Measurements from ENCODE around the gene STUB1. TPM values are rescaled to one million over a fixed set of nuclear protein-coding genes. Genes with fewer than 3 reads are reported as not detected.

STUB1 gene
- total and polyA plus RNA-seq, 2 donors (not counting 3 experiments of a cell fraction or from before 2014, with no cell fraction given) = 107 to 147 TPM

DNA sequence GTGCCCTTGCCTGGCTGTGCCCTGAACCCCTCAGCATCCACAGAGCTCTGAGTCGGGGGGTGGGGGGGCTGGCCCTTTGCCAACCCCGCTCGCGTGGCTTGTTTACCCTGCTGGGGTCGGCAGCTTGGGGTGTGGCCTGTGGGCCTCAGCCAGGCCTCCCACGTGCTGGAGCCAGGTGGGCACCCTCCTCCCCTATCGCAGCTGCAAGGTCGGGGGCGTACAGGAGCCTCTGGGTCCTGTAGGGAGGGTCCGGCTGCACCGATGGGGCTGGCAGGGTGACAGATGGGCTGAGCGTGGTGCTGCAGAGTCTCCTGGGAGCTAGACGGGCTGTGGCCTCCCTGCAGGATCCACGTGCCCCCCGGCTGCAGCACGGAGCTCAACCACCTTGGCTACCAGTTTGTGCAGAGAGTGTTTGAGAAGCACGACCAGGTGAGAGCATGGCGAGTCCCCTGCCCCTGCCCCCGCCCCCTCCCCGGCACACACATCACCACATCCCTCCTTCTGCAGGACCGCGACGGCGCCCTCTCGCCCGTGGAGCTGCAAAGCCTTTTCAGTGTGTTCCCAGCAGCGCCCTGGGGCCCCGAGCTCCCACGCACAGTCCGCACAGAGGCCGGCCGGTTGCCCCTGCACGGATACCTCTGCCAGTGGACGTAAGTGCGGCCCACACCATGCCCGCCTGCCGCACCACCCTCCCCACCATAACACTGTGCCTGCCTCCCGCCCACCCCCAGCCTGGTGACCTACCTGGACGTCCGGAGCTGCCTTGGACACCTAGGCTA, 8.7 kb upstream of the STUB1 start:
- Histone ChIP-seq H3K9ac (replicated peaks; ENCODE audit: extremely low read depth, insufficient read depth, low read length) (no peak overlapping the region), H3K9me3 (replicated peaks; ENCODE audit: control insufficient read depth, insufficient read depth, low read length) (no peaks in the 10 kb centered on the region), H4K20me1 (replicated peaks; ENCODE audit: control insufficient read depth, extremely low read depth, insufficient read depth, low read length) (no peaks in the 10 kb centered on the region), H3K9me1 (replicated peaks; ENCODE audit: control insufficient read depth, extremely low read depth, insufficient read depth, low read length) (no peaks in the 10 kb centered on the region), H3K27ac (ENCODE audit: insufficient read depth, low read depth, low read length) (no peak overlapping the region), H2AFZ (ENCODE audit: low read depth, low read length) (no peak overlapping the region), H3K4me3 (replicated peaks in 1 of 3; ENCODE audit: insufficient read depth in 1 of 3, low read depth in 1 of 3, low read length in 3 of 3) (no peak overlapping the region), H3K27me3 (ENCODE audit: control insufficient read depth in 2 of 2, insufficient read depth in 2 of 2, low read length in 2 of 2) (no peaks in the 10 kb centered on the region), H3K4me1 (ENCODE audit: control insufficient read depth, extremely low read depth, insufficient read depth, low read length) (no peaks in the 10 kb centered on the region), H3K36me3 (ENCODE audit: control insufficient read depth in 2 of 2, extremely low read depth in 1 of 2, insufficient read depth in 2 of 2, low read length in 2 of 2) (peaks cover 5 to 35% of the 10 kb centered on the region in 2 experiments), H3K79me2 (ENCODE audit: control insufficient read depth, insufficient read depth, low read length) (peaks cover 18% of the 10 kb centered on the region), H3K4me2 (ENCODE audit: insufficient read depth, low read length) (no peak overlapping the region)
- dilution Hi-C loops (cut with MboI; ENCODE audit: extremely low pct_ligation_motif_present, low sequenced_read_pairs) (no loop called here), intact Hi-C loops (cut with micrococcal nuclease) (no loop called here)
- POLR2A ChIA-PET = no interaction called here
- TF ChIP-seq, protein P1, sequence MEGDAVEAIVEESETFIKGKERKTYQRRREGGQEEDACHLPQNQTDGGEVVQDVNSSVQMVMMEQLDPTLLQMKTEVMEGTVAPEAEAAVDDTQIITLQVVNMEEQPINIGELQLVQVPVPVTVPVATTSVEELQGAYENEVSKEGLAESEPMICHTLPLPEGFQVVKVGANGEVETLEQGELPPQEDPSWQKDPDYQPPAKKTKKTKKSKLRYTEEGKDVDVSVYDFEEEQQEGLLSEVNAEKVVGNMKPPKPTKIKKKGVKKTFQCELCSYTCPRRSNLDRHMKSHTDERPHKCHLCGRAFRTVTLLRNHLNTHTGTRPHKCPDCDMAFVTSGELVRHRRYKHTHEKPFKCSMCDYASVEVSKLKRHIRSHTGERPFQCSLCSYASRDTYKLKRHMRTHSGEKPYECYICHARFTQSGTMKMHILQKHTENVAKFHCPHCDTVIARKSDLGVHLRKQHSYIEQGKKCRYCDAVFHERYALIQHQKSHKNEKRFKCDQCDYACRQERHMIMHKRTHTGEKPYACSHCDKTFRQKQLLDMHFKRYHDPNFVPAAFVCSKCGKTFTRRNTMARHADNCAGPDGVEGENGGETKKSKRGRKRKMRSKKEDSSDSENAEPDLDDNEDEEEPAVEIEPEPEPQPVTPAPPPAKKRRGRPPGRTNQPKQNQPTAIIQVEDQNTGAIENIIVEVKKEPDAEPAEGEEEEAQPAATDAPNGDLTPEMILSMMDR (IDR thresholded peaks at IDR 0.05; ENCODE audit: extremely low read depth in 1 of 2, insufficient read depth in 1 of 2, low read depth in 1 of 2, low read length in 2 of 2) = no peak
- TF ChIP-seq POLR2AphosphoS5 (IDR thresholded peaks at IDR 0.05; ENCODE audit: insufficient read depth, low read depth, low read length) (no peak), POLR2A (IDR thresholded peaks at IDR 0.05; ENCODE audit: low read depth, low read length) (no peak), EZH2 (IDR thresholded peaks at IDR 0.05; ENCODE audit: borderline replicate concordance, low read depth, low read length, severe bottlenecking) (no peak), FOS (IDR thresholded peaks at IDR 0.05; ENCODE audit: borderline replicate concordance, insufficient read depth, low read length) (no peak), JUN (IDR thresholded peaks at IDR 0.05; ENCODE audit: borderline replicate concordance, insufficient read depth, insufficient read length, low read depth) (no peak), GATA2 (IDR thresholded peaks at IDR 0.05; ENCODE audit: insufficient read depth, insufficient read length, low read depth, low read length) (no peak)
- TF ChIP-seq, protein P2, sequence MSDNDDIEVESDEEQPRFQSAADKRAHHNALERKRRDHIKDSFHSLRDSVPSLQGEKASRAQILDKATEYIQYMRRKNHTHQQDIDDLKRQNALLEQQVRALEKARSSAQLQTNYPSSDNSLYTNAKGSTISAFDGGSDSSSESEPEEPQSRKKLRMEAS (IDR thresholded peaks at IDR 0.05; ENCODE audit: insufficient read depth, insufficient read length) = no peak
- CTCF ChIA-PET = no interaction called here
- FAIRE-seq (no peak), DNase-seq (ENCODE audit: low read depth, low spot score) (no peak)
- BruUV-seq (replicated peaks) = no TSS peak

Measured in endothelial cell of umbilical vein (primary cell).